GM21529 (cell line): ENCODE results near the gene SHANK3.

Experiments used
- ATAC-seq: cut with Tn5 transposase; IDR thresholded peaks from one replicate; pipeline ENCODE4 v1.9.1; 2021; ENCODE audit not compliant: unreplicated experiment

The SHANK3 gene

DNA sequence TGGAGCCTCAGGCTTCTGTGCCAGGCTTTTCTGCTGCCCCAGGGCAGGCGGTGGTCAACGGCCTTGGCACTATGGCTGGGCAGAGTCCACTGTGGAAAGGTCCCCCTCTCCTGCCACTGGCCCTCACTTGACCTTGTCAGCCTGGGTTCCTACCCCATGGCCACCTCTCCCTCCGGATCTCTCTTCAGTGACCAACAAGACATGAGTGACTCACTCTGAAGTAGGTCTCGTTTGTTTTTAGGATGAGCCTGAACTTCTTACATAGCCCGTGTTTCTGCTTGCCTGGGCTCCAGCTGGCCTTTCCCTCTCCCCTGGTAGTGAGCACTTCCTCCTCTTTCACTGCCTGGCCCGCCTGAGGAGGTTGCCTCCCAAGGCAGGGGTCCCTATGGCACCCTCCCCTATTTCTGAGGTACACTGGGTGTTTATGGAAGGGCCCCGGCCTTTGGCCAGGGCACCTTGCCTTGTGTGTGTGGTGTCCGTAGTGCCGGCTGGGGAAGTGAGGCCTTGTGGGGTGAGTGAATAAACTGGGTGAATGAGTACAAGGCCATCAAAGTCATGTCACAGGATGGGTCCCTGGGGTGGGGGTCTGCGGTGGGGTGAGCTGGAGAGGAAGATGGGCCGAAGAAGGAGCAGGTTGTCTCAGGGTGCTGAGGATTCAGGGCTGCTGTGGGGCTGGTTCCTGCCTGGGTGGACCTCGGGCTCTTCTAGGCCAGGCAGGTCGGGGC is 5.0 kb downstream of the SHANK3 start:
- ATAC-seq = no peak

DNA sequence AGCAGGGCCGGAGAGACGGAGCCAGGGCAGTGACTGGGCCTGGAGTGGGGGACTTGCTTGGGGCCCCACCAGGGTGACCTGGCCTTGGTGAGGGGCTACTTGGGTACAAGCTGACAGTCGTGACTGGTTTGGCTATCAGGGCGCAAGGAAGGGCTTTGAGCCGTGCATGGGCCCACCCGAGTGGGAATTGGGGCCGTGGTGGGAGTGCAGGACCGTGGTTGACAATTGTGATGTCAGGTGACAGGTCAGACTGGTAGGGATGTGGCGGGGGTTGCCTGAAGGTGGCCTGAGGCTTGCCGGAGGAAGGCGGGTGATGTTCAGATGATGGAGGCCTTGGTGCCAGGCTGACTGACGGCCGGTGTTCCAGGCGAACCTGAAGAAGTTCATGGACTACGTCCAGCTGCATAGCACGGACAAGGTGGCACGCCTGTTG is 5.6 kb downstream of the SHANK3 start:
- ATAC-seq = no peak

DNA sequence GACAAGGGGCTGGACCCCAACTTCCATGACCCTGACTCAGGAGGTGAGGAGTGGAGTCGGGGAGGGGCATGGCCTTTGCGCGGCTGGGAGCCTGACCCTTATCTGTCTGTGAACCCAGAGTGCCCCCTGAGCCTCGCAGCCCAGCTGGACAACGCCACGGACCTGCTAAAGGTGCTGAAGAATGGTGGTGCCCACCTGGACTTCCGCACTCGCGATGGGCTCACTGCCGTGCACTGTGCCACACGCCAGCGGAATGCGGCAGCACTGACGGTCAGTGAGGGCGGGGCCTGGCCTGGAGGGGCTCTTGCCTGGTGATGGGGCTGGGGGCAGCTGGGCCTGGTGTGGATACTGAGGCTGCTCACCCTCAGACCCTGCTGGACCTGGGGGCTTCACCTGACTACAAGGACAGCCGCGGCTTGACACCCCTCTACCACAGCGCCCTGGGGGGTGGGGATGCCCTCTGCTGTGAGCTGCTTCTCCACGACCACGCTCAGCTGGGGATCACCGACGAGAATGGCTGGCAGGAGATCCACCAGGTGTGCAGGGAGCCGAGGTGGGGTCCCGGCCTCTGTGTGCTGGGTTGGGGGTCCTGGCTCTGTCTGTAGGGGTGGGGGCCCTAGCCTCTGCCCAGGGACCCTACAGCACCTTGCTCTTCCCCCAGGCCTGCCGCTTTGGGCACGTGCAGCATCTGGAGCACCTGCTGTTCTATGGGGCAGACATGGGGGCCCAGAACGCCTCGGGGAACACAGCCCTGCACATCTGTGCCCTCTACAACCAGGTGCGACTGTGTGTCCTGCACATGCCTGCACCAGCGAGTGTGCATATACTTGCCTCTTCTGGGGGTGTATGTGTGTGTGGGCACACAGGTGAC is 6.3 kb downstream of the SHANK3 start:
- no peak for ATAC-seq

DNA sequence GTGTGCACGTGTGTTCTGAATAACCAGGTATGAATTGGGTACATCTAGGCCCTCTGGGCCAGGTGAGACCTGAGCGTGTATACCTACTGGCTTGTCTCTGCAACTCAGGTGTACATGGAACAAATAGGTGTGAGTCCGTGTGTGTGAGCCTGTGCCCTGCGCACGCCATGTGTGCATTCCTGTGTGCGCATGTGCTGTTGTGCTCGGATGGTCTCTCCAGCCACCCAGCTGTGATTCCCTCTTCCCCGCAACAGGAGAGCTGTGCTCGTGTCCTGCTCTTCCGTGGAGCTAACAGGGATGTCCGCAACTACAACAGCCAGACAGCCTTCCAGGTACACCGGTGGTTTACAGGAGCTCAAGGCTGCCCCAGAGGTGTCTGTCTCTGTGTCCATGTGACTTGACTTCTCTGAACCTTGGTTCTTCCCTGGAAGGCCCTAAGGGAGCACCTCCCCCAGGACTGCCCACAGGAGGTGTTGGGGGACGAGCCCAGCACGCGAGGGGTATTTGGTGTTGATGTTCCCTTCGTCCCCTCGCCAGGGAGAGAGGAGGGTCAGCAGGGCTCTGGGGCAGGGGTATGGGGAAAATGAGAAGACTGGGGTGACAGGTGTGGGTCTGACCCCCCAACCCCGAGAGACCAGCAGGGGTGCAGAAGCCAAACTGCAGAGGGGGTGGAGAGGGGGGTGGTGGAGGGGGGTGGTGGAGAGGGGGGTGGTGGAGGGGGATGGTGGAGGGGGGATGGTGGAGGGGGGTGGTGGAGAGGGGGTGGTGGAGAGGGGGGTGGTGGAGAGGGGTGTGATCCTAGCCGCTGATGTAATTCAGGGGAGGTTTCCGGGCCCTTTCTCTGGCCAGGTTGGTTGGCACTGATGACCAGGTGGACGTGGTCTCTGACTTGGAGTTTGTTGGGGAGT is 10.7 kb downstream of the SHANK3 start:
- no peak for ATAC-seq

DNA sequence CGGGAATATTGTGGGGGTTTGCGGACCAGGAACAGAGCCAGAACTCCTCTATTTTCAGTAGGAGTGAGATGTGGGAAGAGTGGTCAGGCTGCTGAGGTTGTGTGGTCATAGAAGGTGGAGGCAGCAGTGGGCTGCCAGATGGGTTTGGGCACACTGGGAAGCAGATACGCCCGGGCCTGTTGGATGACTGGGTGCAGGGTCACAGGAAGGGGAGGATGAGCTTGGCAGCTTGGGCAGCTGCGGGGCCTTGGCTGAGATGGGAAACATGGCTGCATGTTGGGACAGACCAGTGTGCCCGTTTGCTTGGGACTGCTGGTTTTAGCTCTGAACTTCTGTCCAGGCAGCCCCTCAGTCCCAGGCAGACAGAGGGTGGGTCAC is 11.4 kb downstream of the SHANK3 start:
- no peak for ATAC-seq

DNA sequence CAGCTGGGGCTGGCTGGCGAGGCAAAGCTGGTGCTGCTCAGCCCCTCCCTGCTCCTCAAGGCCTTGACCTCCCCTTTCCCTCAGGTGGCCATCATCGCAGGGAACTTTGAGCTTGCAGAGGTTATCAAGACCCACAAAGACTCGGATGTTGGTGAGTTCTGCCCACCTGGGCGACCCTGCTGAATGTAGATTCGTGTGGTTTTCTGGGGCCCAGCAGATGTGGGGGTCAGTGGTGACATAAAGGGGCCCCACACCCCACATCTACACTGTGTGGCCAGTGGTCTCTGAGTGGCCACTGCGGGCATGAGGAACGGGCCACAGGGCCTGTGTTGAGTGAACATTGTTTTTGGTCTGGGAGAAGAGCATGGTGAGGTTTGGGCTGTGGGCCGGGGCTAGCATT is 11.9 kb downstream of the SHANK3 start:
- ATAC-seq = no peak

DNA sequence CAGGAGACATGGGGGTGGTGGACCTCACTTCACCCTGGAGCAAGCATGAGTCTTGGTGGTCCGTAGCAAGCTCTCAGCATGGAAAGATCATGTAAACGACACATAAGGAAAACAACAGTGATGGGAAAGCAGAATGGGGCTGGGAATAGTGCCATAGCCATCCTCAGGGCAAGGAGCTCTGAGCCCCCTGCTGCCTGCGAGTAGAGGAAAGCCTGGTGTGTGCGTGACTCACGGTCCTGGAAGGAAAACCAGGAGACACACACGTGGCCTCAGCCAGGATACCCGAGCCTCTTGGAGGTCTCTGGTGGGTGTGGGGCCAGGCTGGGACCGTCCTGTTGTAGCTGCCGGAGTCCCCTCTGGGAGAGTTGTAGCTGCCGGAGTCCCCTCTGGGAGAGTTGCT is 12.4 kb downstream of the SHANK3 start:
- ATAC-seq = no peak

DNA sequence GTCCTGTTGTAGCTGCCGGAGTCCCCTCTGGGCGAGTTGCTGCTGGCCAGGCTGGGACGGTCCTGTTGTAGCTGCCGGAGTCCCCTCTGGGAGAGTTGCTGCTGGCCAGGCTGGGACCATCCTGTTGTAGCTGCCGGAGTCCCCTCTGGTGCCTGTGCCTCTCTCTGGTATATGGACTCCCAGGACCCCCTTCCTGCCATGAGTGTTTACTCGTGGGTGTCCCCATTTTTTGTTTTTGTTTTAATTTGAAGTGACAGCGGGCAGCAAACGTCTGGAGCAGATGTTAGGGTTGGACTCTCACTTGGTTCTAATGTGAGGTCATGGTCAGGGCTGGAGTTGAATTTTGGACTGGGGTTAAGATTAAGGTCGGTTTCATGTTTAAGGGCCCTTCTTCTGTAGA is 14.2 kb downstream of the SHANK3 start:
- no peak for ATAC-seq

DNA sequence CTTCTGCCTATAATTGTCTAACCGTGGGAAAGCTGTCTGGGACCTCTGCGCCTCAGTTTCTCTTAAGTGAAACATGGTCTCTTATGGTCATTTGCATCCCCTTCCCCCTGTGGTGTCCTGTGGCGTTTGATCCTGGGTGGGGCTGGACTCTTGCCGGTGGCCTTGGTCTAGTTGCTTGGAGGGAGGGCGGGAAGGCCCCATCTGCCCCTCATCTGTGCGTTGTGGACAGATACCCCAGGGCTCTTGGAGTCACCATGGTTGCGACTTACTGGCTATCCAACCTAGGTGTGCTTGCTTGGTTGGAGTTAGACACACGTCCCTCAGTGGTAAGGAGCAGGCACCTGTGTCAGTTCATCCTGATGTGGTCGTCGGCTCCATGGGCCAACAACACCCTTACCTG is 15.2 kb downstream of the SHANK3 start:
- no peak for ATAC-seq

DNA sequence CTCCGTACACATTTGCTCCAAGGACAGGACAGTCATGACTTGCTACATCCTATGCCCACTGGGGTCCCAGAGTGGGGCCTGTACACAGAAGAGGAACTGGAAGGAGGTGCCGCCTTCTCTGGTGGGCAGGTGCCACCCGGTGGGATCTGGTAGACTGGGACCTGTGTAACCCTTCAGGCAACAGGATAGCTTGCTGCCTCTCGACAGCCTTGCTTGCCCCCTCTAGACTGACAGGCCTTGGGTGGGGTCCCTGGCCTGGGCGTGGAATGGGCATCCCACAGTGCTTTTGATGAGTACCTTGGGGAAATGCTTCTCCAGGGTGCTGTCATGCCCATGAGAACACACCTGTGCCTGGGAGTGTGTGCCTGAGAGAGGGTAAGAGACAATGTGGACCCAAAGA is 15.8 kb downstream of the SHANK3 start:
- ATAC-seq = no peak

DNA sequence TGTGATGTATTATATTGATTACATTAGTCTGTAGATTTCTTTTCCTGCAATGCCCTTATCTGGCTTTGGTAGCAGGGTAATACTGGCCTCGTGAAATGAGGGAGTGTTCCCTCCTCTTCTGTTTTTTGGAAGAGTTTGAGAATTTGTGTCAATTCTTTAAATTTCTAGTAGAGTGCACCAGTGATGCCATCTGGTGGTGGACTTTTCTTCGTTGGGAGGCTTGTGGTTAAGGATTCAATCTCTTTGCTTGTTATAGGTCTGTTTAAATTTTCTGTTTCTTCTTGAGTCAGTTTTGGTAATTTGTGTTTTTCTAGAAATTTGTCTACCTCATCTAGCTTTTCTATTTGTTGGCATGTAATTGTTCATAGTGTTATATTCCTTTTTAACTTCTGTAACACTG is 18.9 kb downstream of the SHANK3 start:
- no peak for ATAC-seq

DNA sequence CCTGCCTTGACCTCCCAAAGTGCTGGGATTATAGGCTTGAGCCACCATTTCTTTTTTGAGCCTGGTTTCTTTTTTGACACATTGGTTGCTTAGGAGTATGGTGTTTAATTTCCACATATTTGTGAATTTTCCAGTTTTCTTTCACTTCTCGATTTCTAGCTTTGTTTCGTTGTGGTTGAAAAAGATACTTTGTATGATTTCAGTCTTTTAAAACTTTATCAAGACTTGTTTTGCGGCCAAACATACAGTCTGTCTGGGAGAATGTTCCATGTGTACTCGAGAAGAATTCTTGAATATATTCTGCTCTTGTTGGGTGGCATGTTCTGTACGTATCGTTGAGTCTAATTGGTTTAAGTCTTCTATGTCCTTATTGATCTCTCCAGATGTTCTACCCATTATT is 20.8 kb downstream of the SHANK3 start:
- ATAC-seq = no peak

DNA sequence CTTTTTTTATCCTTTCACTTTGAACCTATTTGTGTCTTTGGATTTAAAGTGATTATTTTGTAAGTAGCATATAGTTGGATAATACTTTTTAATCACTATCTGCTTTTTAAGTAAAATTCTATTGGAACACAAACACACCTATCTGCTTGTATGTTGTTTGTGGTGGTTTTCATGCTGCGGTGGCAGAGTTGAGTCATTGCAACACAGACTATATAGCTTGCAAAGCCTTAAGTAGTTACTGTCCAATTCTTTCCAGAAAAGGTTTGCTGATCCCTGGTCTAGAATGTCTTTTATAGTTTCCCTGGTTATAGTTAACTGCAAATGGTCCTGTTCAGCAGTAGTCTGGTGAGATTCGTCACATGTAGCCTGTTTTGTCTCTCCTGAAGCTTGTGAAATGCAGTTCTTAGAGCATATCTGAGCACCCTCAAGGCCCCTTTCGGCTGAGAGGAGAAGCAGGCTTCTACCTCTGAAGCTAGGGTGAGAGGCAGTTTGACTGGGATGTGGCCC is 21.5 kb downstream of the SHANK3 start:
- ATAC-seq = no peak

DNA sequence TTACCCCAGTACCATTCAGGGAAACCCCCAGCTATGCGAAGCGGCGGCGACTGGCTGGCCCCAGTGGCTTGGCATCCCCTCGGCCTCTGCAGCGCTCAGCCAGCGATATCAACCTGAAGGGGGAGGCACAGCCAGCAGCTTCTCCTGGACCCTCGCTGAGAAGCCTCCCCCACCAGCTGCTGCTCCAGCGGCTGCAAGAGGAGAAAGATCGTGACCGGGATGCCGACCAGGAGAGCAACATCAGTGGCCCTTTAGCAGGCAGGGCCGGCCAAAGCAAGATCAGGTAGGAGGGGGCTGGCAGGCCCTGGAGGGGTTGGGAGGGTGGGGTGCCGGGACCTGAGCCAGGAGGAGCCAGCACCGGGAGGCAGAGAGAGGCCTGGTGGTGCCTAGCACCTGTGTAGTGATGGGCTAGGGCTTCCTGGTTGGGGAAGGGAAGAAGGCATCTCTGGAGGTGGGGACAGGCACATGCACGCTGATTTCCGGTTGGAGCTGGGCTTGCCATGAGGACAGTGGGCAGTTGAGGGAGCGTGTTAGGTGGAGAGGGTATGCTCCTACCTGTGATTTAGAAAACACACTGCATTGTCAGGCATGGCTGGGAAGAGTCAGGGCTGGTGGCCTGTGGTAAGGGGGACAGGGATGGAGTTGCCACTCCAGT is 22.3 kb downstream of the SHANK3 start:
- ATAC-seq = no peak

DNA sequence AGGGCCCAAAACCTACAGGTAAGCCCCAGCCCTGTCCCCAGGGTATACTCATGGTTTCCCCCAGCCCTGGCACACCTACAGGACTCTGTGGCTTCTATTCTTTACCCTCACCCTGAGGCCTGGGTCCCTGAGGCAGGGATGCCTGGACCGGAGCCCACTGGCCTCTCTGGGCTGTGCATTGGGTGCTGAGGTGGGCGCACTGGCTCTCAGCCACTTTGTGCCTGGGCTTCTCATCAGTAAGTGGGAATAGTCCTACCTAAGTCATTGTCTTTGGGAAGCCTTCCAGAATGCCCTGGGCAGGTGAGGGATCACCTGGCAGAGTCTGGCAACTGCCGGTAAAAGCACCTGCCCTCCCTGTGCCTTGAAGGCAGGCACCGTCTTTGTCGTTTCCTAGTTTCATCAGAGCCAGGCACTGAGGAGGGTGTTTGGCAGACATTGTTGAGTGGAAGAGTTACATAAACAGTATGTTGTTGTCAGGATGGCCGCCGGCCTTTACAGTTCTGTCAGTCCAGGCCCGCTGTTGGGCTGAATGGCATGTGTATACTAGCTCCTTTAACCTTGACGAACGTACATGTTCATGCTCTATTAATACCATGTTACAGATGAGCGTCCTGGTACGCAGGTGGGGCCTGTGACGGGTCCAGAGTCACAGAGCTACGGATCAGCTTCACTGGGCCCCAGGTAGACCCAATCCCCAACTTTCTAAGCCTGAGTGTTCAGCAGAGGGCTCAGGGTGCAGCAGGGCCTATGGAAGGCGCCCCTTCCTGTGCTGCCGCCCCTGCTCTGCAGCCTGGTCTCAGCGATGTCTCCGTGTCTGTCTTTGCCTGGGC is 23.0 kb downstream of the SHANK3 start:
- ATAC-seq = no peak

DNA sequence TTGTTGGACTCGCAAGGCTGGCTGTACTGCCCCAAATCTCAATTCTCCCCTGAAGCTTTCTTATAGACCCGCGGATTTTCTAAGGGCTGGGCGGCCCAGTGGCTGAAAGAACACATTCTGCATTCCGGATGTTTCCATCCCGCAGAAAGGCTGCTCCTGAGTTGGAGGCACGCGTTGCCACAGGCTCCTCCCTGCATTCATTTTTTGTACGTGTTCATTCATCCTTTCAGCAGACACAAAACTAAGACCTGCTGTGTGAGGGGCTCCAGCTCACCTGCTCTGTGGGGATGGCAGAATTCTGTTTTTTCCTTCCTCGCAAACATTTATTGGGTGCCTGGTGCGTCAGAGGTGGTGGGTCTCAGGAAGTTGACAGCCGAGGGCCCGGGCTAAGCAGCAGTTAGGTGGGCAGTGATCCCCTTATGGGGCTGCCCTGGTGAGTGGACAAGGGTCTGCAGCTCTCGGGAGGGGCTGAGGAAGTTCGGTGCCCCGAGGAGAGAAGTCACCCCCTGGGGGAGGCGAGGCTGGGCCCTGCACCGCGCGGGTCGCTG is 23.7 kb downstream of the SHANK3 start:
- ATAC-seq = no peak

DNA sequence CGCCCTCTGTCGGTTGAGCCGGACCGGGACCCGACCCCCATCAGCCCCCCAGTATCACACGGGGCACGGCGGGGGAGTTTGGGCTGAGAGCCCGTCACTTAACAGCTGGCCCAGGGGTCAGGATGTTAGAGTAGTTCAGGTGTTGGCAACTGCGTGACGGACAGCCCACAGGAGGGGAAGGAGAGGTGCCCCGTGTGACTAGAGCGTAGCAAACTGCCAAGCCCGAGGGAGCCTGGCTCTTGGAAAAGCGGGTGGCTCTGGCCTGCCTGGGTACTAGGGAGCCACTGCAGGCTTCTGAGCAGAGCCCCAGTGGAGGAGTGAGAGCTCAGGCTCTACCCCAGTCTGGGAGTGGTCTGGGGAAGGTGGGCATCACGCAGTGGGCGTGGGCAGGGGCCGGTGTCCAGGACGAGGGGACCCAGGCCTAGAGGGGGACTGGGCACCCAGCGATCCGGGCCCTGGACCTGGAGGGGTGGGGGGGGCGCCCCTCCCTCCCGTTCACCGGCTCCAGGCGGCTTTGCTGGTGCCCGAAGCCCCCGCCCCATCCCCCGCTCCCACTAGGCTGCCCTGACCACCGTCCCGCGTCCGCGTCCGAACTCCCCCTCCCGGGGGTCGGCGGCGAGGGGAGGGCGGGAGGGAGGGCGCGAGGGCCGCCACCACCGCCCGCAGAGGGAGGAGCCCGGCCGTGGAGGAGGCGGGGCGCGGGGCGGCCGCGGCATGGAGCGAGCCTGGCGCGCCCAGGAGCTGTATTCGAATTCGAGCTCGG is 24.4 kb downstream of the SHANK3 start:
- no peak for ATAC-seq

DNA sequence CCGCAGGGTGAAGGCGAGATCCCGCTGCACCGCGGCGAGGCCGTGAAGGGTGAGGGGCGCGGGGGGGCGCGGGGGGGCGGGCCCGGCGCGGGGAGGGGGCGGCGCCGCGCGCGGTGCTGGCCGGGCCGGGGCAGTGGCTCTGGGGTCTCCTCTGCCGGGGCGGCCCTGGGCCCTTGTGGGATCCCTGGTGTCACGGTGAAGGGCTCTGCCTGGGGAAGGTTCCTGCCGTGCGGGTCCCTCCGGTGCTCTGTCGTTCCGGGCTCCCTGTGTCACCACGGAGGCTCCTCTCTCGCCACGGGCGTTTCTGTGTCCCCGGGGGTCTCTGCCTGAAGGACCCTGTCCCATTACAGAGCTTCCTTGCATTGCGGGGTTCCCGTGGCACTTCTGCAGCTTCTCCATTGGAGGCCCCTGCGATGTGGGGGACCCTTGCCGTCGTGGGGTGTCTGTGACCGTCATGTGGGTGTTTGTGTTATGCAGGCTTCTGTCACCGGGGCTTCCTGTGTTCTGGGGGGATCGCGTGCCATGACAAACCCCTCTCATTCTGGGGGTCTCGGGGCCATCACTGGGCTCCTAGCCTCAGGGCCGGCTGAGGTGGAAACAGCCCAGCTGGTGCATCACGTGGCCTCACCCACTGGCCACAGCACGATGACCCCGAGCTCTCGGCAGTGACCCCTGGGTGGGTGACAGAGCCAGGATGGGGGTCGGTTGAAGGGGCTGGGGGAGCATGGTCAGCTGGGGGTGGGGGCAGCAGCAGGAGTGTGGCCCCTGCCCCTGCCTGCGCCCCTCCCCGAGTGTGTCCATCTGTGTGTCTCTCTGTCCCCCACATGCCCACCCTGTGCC is 25.3 kb downstream of the SHANK3 start:
- ATAC-seq = no peak
